Left lung (tissue), 10 donors: ENCODE measurements around the gene RPS25. TPM values are rescaled to one million over a fixed set of nuclear protein-coding genes. Genes with fewer than 3 reads are reported as not detected.
"Not testable (repeated sequence)": the region's sequence is repeated elsewhere in the genome, so short reads cannot be mapped to it uniquely, and the experiment has no call there.

Experiments used
- ATAC-seq: fragments of 200-7000 bp; cut with Tn5 transposase; one replicate; pipeline ENCODE4 v1.9.1; 2020; ENCODE audit warnings: moderate library complexity
- DNase-seq, 4 donors: peaks; one replicate each; pipeline ENCODE4 v3.0.0-alpha.2; 2013 to 2020
- H3K27ac ChIP-seq, 2 donors: fragments of 200-600 bp; sonication (generic) in 1 of 2; one replicate each; pipeline versions ENCODE4 v1.5.0 to v1.8.0; 2020 to 2021
- H3K27me3 ChIP-seq, 2 donors: fragments of 200-600 bp; sonication (generic) in 1 of 2; one replicate each; pipeline versions ENCODE4 v1.5.0 to v1.8.0; 2020 to 2021
- H3K36me3 ChIP-seq, 2 donors: fragments of 200-600 bp; sonication (generic) in 1 of 2; one replicate each; pipeline versions ENCODE4 v1.5.0 to v1.8.0; 2020 to 2021
- H3K4me1 ChIP-seq, 2 donors: fragments of 200-600 bp; one replicate each; pipeline ENCODE4 v1.8.0; 2021
- H3K4me3 ChIP-seq, 2 donors: fragments of 200-600 bp; sonication (generic) in 1 of 2; one replicate each; pipeline versions ENCODE4 v1.5.0 to v1.8.0; 2020 to 2021; ENCODE audit warnings: mild to moderate bottlenecking in 1 of 2
- H3K9me3 ChIP-seq, 2 donors: fragments of 200-600 bp; sonication (generic) in 1 of 2; one replicate each; pipeline versions ENCODE4 v1.5.0 to v1.8.0; 2020 to 2021
- CTCF ChIP-seq, 2 donors: fragments of 200-600 bp; sonication (generic) in 1 of 2; IDR thresholded peaks; one replicate each; pipeline versions ENCODE4 v1.5.0 to v1.8.0; 2021; ENCODE audit warnings: antibody characterized with exemption in 2 of 2
- intact Hi-C, 2 donors: fragments of 100-400 bp; cut with DNase I; formaldehyde crosslinking; loops; one replicate each; pipeline versions ENCODE4 v1.11.2 to v1.14.2; 2022
- microRNA-seq, 2 donors: library from miRNA; unstranded; fragments of <30 nt; microRNA quantifications; one replicate each; pipeline ENCODE4, GENCODE V29; 2019
- polyA plus RNA-seq, 6 donors: library from polyadenylated mRNA; unstranded; fragments of 120-200 nt; gene quantifications; one replicate each; pipeline ENCODE4 v1.2.1, GENCODE V29; 2013; ENCODE audit not compliant: insufficient read length in 6 of 6
- total RNA-seq, 2 donors: library from RNA; stranded (reverse); fragmentation: NEBNext Ultra II Directional; extraction: Animal tissue kit (Norgen Biotek cat#: 25700); gene quantifications; one replicate each; pipeline ENCODE4 v1.2.1, GENCODE V29; 2021
- donor health status: DM: no; HTN: yes; CAD: no.
- donor health status: DM: no; HTN: no; CAD: no.

The RPS25 gene
- total and polyA plus RNA-seq, 8 donors = 786 to 1,738 (median 1,525) TPM

GRCh38 chr11:118973985-118974384, 44.2 kb downstream of the RPS25 start:
- Histone ChIP-seq H3K9me3 (no peaks in the 10 kb centered on the region), H3K36me3 (no peaks in the 10 kb centered on the region), H3K27me3 (peaks cover 4 to 19% of the 10 kb centered on the region in 2 donors), H3K4me1 (no peaks in the 10 kb centered on the region), H3K27ac (no peak overlapping the region), H3K4me3 (no peak overlapping the region)
- intact Hi-C loops = no loop called here
- ATAC-seq = peak; percentile 94
- TF ChIP-seq CTCF (IDR thresholded peaks at IDR 0.05) = no peak
- DNase-seq = no peak

GRCh38 chr11:118971646-118972045, 46.5 kb downstream of the RPS25 start, which contains the start of gene FOXR1:
TSS of gene FOXR1 (plus strand) at chr11:118971761. CDS start at chr11:118971932, 171 bp downstream.
- ATAC-seq = no peak
- no peaks in the 10 kb centered on the region for H3K36me3 ChIP-seq
- no peak within 1 kb of the TSS for H3K27ac ChIP-seq
- no peak for TF ChIP-seq CTCF (IDR thresholded peaks at IDR 0.05)
- H3K4me3 ChIP-seq = no peak within 1 kb of the TSS
- no peaks in the 10 kb centered on the region for H3K9me3 ChIP-seq
- DNase-seq = no peak
- H3K27me3 ChIP-seq = peaks cover 4 to 19% of the 10 kb centered on the region in 2 donors
- intact Hi-C loops = no loop called here
- no peaks in the 10 kb centered on the region for H3K4me1 ChIP-seq

GRCh38 chr11:118969508-118969907, 48.6 kb downstream of the RPS25 start:
- peaks cover 4 to 19% of the 10 kb centered on the region in 2 donors for H3K27me3 ChIP-seq
- intact Hi-C loops, DNase-seq, H3K36me3 ChIP-seq, ATAC-seq, H3K4me1 ChIP-seq, H3K4me3 ChIP-seq, H3K9me3 ChIP-seq, H3K27ac ChIP-seq: not testable (repeated sequence)

Small RNAs within 50 kb of the gene (microRNA-seq; reads per million reads assigned to microRNA genes)
- 0 reads per million in 2 donors for gene MIR3656

Other genes starting within 250 kb of the RPS25 start
- gene DDX6, start 227.2 kb downstream of the RPS25 start, total RNA-seq = 100 to 1,000 TPM; 105 to 117 TPM
- gene DDX6, start 227.2 kb downstream of the RPS25 start, polyA plus RNA-seq = 100 to 1,000 TPM; 121 to 143 (median 138) TPM
- under 1 TPM in 1 of 2 donors, not detected in 1; 0.10 TPM for gene CXCR5, start 134.5 kb downstream of the RPS25 start, total RNA-seq
- not detected for gene CXCR5, start 134.5 kb downstream of the RPS25 start, polyA plus RNA-seq
- gene BCL9L, start 92.4 kb downstream of the RPS25 start, total RNA-seq = 10 to 100 TPM; 79.4 to 88.9 TPM
- gene BCL9L, start 92.4 kb downstream of the RPS25 start, polyA plus RNA-seq = 10 to 100 TPM; 33.2 to 63.0 (median 49.9) TPM
- gene UPK2, start 62.0 kb downstream of the RPS25 start, total RNA-seq = not detected
- 1 to 10 TPM; 2.2 to 4.3 (median 3.5) TPM for gene UPK2, start 62.0 kb downstream of the RPS25 start, polyA plus RNA-seq
- gene FOXR1, start 46.6 kb downstream of the RPS25 start, total RNA-seq = not detected
- not detected for gene FOXR1, start 46.6 kb downstream of the RPS25 start, polyA plus RNA-seq
- gene CENATAC, start 20.2 kb downstream of the RPS25 start, total RNA-seq = 10 to 100 TPM; 34.5 to 53.0 TPM
- gene CENATAC, start 20.2 kb downstream of the RPS25 start, polyA plus RNA-seq = 10 to 100 TPM; 35.6 to 51.5 (median 41.5) TPM
- 10 to 100 TPM; 57.1 to 66.3 TPM for gene TRAPPC4, start 423 bp upstream of the RPS25 start, total RNA-seq
- gene TRAPPC4, start 423 bp upstream of the RPS25 start, polyA plus RNA-seq = 10 to 100 TPM; 72.4 to 92.7 (median 77.6) TPM
- 10 to 100 TPM; 17.8 to 19.8 TPM for gene SLC37A4, start 12.5 kb upstream of the RPS25 start, total RNA-seq
- gene SLC37A4, start 12.5 kb upstream of the RPS25 start, polyA plus RNA-seq = 10 to 100 TPM; 23.1 to 28.8 (median 27.0) TPM
- 100 to 1,000 TPM; 147 to 272 TPM for gene HYOU1, start 38.9 kb upstream of the RPS25 start, total RNA-seq
- 10 to 100 TPM; 66.2 to 93.7 (median 77.4) TPM for gene HYOU1, start 38.9 kb upstream of the RPS25 start, polyA plus RNA-seq
- 10 to 100 TPM; 30.5 to 35.0 TPM for gene VPS11, start 49.5 kb upstream of the RPS25 start, total RNA-seq
- gene VPS11, start 49.5 kb upstream of the RPS25 start, polyA plus RNA-seq = 10 to 100 TPM; 50.5 to 61.2 (median 57.0) TPM
- gene HMBS, start 66.5 kb upstream of the RPS25 start, total RNA-seq = 10 to 100 TPM; 16.5 to 32.0 TPM
- gene HMBS, start 66.5 kb upstream of the RPS25 start, polyA plus RNA-seq = 10 to 100 TPM; 21.9 to 30.7 (median 24.1) TPM
- gene DPAGT1, start 83.5 kb upstream of the RPS25 start, total RNA-seq = 10 to 100 TPM; 50.3 to 56.2 TPM
- 10 to 100 TPM; 42.7 to 54.7 (median 47.8) TPM for gene DPAGT1, start 83.5 kb upstream of the RPS25 start, polyA plus RNA-seq
- gene C2CD2L, start 89.0 kb upstream of the RPS25 start, total RNA-seq = 10 to 100 TPM; 16.6 to 18.6 TPM
- 1 to 10 TPM; 7.3 to 9.3 (median 8.0) TPM for gene C2CD2L, start 89.0 kb upstream of the RPS25 start, polyA plus RNA-seq
- 10 to 100 TPM; 21.6 to 22.2 TPM for gene HINFP, start 103.2 kb upstream of the RPS25 start, total RNA-seq
- gene HINFP, start 103.2 kb upstream of the RPS25 start, polyA plus RNA-seq = 10 to 100 TPM; 31.9 to 41.7 (median 39.2) TPM
- gene ABCG4, start 130.7 kb upstream of the RPS25 start, total RNA-seq = under 1 TPM; 0.26 to 0.64 TPM
- gene ABCG4, start 130.7 kb upstream of the RPS25 start, polyA plus RNA-seq = 1 to 10 TPM; 1.1 to 1.5 (median 1.3) TPM
- 10 to 100 TPM; 15.0 to 15.7 TPM for gene NLRX1, start 150.4 kb upstream of the RPS25 start, total RNA-seq
- gene NLRX1, start 150.4 kb upstream of the RPS25 start, polyA plus RNA-seq = 10 to 100 TPM in 5 of 6 donors, 1 to 10 TPM in 1; 9.9 to 12.5 (median 11.8) TPM
- gene NHERF4, start 167.1 kb upstream of the RPS25 start, total RNA-seq = not detected
- 1 to 10 TPM in 3 of 6 donors, under 1 TPM in 3; 0.77 to 1.3 (median 1.1) TPM for gene NHERF4, start 167.1 kb upstream of the RPS25 start, polyA plus RNA-seq
- 10 to 100 TPM; 22.0 to 36.6 TPM for gene CBL, start 188.0 kb upstream of the RPS25 start, total RNA-seq
- 10 to 100 TPM; 18.9 to 24.5 (median 21.6) TPM for gene CBL, start 188.0 kb upstream of the RPS25 start, polyA plus RNA-seq